Vagina (tissue), 2 donors: Measurements from ENCODE around the gene TMEM151B. TPM values are rescaled to one million over a fixed set of nuclear protein-coding genes. Genes with fewer than 3 reads are reported as not detected.

ENCODE experiments used
- DNase-seq, 2 donors: peaks; one replicate each; pipeline ENCODE4 v3.0.0-alpha.2; 2017; ENCODE audit errors: extremely low spot score in 2 of 2
- H3K27ac ChIP-seq: fragments of 200-600 bp; sonication (generic); one replicate; pipeline ENCODE4 v1.5.1; 2019
- H3K27me3 ChIP-seq: fragments of 200-600 bp; sonication (generic); one replicate; pipeline ENCODE4 v1.5.1; 2019
- H3K36me3 ChIP-seq, 2 donors: fragments of 200-600 bp; sonication (generic); one replicate each; pipeline ENCODE4 v1.5.1; 2017 to 2019
- H3K4me1 ChIP-seq: fragments of 200-600 bp; sonication (generic); one replicate; pipeline ENCODE4 v1.5.1; 2019
- H3K4me3 ChIP-seq, 2 donors: fragments of 200-600 bp; sonication (generic); 1 replicate in 1 of 2; 2 replicates in 1 of 2; pipeline ENCODE4 v1.5.1; 2016 to 2019
- H3K9me3 ChIP-seq: fragments of 200-600 bp; sonication (generic); one replicate; pipeline ENCODE4 v1.5.1; 2019
- CTCF ChIP-seq, 3 experiments: fragments of 450-650 bp in 2 of 3; fragments of 200-600 bp in 1 of 3; sonication (generic) in 1 of 3; IDR thresholded peaks; one replicate each; pipeline ENCODE4 v1.5.1; 2017 to 2019; ENCODE audit warnings: antibody characterized with exemption in 3 of 3, mild to moderate bottlenecking in 2 of 3, moderate library complexity in 2 of 3
- POLR2A ChIP-seq, 2 donors: fragments of 450-650 bp; IDR thresholded peaks; one replicate each; pipeline ENCODE4 v1.6.1; 2017; ENCODE audit warnings: antibody characterized with exemption in 2 of 2, mild to moderate bottlenecking in 2 of 2, moderate library complexity in 2 of 2
- POLR2AphosphoS5 ChIP-seq, 2 donors: sonication (generic); formaldehyde crosslinking; IDR thresholded peaks; one replicate each; pipeline ENCODE4 v1.9.0; 2017; ENCODE audit warnings: antibody characterized with exemption in 2 of 2, mild to moderate bottlenecking in 2 of 2, low read depth in 1 of 2; ENCODE audit not compliant: insufficient read depth in 1 of 2
- intact Hi-C: fragments of 100-400 bp; cut with DNase I; formaldehyde crosslinking; loops from one replicate; pipeline ENCODE4 v1.15.1; 2023
- total RNA-seq: library from RNA; depleted of rRNA; stranded (reverse); fragments of >200 nt; gene quantifications from one replicate; pipeline ENCODE4 v1.2.3, GENCODE V29; 2016

TMEM151B gene
- total RNA-seq, 1 donor from 2014 or later, result 0.49 TPM

DNA sequence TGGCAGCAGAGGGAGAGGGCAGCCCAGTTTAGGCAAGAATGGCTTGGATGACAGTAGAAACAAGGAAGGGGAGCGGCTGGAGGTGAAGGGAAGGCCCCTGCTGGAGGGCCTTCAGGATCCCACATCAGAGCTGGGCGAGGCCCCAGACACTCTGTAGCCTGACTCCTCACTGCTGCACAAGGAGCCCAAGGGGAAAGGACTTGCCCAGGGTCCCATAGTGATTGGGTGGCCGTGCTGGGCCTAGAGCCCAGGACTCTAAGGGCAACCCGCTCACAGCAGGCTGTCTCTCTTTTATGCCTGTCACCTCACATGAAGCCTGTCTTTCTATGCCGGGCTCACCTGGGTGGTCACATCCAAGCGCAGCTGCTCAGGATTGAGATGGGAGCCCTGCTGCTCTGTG lies 33.6 kb downstream of the TMEM151B start:
- H3K4me1 ChIP-seq, result no peaks in the 10 kb centered on the region
- peaks cover 0 to 82% of the 10 kb centered on the region in 2 donors for H3K36me3 ChIP-seq
- DNase-seq, result no peak
- TF ChIP-seq POLR2AphosphoS5 (IDR thresholded peaks at IDR 0.05; ENCODE audit: insufficient read depth in 1 of 2, low read depth in 1 of 2) (no peak), POLR2A (IDR thresholded peaks at IDR 0.05) (no peak), CTCF (IDR thresholded peaks at IDR 0.05) (no peak)
- intact Hi-C loops, result no loop called here
- H3K27me3 ChIP-seq, result no peaks in the 10 kb centered on the region
- no peaks in the 10 kb centered on the region for H3K9me3 ChIP-seq
- H3K4me3 ChIP-seq, result no peak overlapping the region
- H3K27ac ChIP-seq, result no peak overlapping the region

- intact Hi-C loops, result no loop called here
- H3K4me1 ChIP-seq, result no peaks in the 10 kb centered on the region
- no peaks in the 10 kb centered on the region for H3K27me3 ChIP-seq
- DNase-seq, result no peak
- no peak overlapping the region for H3K4me3 ChIP-seq
- H3K9me3 ChIP-seq, result no peaks in the 10 kb centered on the region
- peaks cover 0 to 89% of the 10 kb centered on the region in 2 donors for H3K36me3 ChIP-seq
- no peak overlapping the region for H3K27ac ChIP-seq
- TF ChIP-seq POLR2AphosphoS5 (IDR thresholded peaks at IDR 0.05; ENCODE audit: insufficient read depth in 1 of 2, low read depth in 1 of 2) (no peak), CTCF (IDR thresholded peaks at IDR 0.05) (peak; percentile 28 to 51 (median 50)), POLR2A (IDR thresholded peaks at IDR 0.05) (no peak)
These were observed 34.3 kb downstream of the TMEM151B start for GRCh38 chr6:44304282-44305199.

- Histone ChIP-seq H3K4me1 (no peaks in the 10 kb centered on the region), H3K27ac (no peak overlapping the region), H3K4me3 (no peak overlapping the region), H3K27me3 (no peaks in the 10 kb centered on the region), H3K9me3 (no peaks in the 10 kb centered on the region), H3K36me3 (peaks cover 0 to 96% of the 10 kb centered on the region in 2 donors)
- DNase-seq, result no peak
- no peak for TF ChIP-seq POLR2AphosphoS5 (IDR thresholded peaks at IDR 0.05; ENCODE audit: insufficient read depth in 1 of 2, low read depth in 1 of 2)
- no peak for TF ChIP-seq POLR2A (IDR thresholded peaks at IDR 0.05)
- TF ChIP-seq CTCF (IDR thresholded peaks at IDR 0.05), result no peak
- intact Hi-C loops, result no loop called here
These were observed 35.0 kb downstream of the TMEM151B start for GRCh38 chr6:44305200-44305725.

DNA sequence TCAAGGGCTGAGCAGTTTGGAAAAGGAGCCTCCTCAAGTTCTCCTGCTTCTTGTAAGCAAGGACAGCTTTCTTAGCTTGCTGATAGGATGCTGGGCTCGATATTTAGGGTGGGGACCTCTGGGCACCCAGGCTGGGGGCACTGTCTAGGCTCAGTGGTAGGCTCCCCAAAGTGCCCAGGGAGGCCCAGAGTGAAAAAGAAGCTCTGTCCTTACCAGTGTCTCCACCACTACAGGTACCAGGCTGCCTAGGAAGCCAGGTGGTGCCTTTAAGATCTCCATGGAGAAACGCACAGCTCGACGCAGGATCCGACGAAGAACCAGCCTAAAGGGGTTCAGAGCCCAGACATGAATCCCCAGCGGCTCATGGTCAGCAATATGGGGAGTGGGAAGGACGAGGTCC lies 36.5 kb downstream of the TMEM151B start:
- TF ChIP-seq POLR2AphosphoS5 (IDR thresholded peaks at IDR 0.05; ENCODE audit: insufficient read depth in 1 of 2, low read depth in 1 of 2) (no peak), POLR2A (IDR thresholded peaks at IDR 0.05) (no peak), CTCF (IDR thresholded peaks at IDR 0.05) (no peak)
- intact Hi-C loops, result no loop called here
- no peak overlapping the region for H3K27ac ChIP-seq
- H3K4me3 ChIP-seq, result no peak overlapping the region
- H3K4me1 ChIP-seq, result peaks cover 3% of the 10 kb centered on the region
- no peaks in the 10 kb centered on the region for H3K9me3 ChIP-seq
- H3K36me3 ChIP-seq, result peaks cover 0 to 94% of the 10 kb centered on the region in 2 donors
- no peak for DNase-seq
- H3K27me3 ChIP-seq, result no peaks in the 10 kb centered on the region

GRCh38 chr6:44307217-44307616 lies 37.0 kb downstream of the TMEM151B start:
- no peak overlapping the region for H3K27ac ChIP-seq
- peaks cover 8% of the 10 kb centered on the region for H3K4me1 ChIP-seq
- intact Hi-C loops, result no loop called here
- no peaks in the 10 kb centered on the region for H3K27me3 ChIP-seq
- peaks cover 0 to 89% of the 10 kb centered on the region in 2 donors for H3K36me3 ChIP-seq
- no peaks in the 10 kb centered on the region for H3K9me3 ChIP-seq
- no peak for TF ChIP-seq POLR2AphosphoS5 (IDR thresholded peaks at IDR 0.05; ENCODE audit: insufficient read depth in 1 of 2, low read depth in 1 of 2)
- TF ChIP-seq POLR2A (IDR thresholded peaks at IDR 0.05), result no peak
- TF ChIP-seq CTCF (IDR thresholded peaks at IDR 0.05), result no peak
- no peak for DNase-seq
- no peak overlapping the region for H3K4me3 ChIP-seq
